GM21737 (cell line): ENCODE results near the gene RAB3A.
A peak's percentile ranks its signal among the peaks of the same experiment; 100 is the strongest.

Source experiments
- ATAC-seq: cut with Tn5 transposase; IDR thresholded peaks from one replicate; pipeline ENCODE4 v1.9.1; 2021; ENCODE audit warnings: mild to moderate bottlenecking, moderate library complexity; ENCODE audit not compliant: unreplicated experiment

The RAB3A gene

GRCh38 chr19:18203863-18204393 is at the start of gene RAB3A:
Gene RAB3A (minus strand): TSS chr19:18204042. CDS start chr19:18202740, 1,302 bp downstream.
- peak; percentile 82 for ATAC-seq

DNA sequence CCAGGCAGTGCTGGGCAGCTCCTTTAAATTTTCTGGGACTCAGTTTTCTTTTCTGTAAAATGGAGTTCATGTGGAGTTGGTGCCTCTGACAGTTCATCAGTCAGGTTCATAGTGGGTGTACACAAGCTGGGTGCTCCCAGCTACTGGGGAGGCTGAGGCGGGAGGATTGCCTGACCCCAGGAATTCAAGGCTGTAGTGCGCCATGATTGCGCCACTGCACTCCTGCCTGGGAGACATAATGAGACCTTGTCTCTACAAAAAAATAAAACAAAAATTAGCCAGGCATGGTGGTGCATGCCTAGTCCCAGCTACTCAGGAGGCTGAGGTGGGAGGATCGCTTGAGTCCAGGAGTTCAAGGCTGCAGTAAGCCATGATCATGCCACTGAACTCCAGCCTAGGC is 49.3 kb upstream of the RAB3A start:
- ATAC-seq = no peak

DNA sequence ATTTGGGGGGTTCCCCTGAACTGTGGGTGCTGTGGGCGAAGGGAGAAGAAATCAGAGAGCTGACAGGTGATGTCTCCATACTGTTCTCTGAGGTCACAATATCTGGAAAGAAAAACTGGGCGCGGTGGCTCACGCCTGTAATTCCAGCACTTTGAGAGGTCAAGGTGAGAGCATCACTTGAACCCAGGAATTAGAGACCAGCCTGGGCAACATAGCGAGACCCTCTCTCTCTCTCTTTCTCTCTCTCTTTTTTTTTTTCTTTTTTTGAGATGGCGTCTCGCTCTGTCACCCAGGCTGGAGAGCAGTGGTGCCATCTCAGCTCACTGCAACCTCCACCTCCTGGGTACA is 48.5 kb upstream of the RAB3A start:
- ATAC-seq = no peak

GRCh38 chr19:18251587-18252369 is 47.9 kb upstream of the RAB3A start:
- ATAC-seq = no peak

- ATAC-seq = no peak
Measured at GRCh38 chr19:18249834-18250233, 46.0 kb upstream of the RAB3A start.

DNA sequence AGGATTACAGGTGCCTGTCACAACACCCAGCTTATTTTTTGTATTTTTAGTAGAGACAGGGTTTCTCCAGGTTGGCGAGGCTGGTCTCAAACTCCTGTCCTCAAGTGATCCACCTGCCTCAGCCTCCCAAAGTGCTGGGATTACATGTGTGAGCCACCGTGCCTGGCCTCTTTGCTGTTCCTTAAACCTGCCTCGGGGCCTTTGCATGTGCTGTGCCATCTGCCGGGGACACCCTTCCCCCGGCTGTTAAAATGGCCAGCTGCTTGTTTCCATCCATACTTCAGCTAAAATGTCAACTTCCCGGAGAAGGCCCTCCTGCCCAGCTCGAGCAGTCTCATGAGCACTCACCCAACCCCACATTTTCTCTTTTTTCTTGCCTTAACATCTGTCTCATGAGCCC is 41.5 kb upstream of the RAB3A start:
- no peak for ATAC-seq

GRCh38 chr19:18239303-18239702 is 35.5 kb upstream of the RAB3A start:
- no peak for ATAC-seq

DNA sequence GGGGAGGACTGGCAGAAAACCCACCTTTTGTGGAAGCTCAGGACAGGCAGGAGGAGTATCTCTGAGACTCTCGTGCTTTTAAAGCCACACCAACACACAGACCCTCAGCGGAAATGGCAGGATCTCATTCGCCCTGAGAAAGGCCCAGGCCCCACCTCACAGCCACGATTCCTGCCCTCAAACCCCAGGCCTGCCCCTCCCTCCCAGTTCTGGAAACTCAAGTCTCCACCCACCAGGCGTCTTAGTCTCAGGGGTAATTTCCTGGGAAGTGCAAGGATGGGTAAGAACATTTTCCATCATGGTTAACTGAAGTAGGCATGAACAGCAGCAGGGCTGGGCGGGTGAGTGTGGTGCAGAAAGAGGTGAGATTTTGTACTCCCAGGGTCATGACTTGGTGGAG is 30.4 kb upstream of the RAB3A start:
- ATAC-seq = no peak

DNA sequence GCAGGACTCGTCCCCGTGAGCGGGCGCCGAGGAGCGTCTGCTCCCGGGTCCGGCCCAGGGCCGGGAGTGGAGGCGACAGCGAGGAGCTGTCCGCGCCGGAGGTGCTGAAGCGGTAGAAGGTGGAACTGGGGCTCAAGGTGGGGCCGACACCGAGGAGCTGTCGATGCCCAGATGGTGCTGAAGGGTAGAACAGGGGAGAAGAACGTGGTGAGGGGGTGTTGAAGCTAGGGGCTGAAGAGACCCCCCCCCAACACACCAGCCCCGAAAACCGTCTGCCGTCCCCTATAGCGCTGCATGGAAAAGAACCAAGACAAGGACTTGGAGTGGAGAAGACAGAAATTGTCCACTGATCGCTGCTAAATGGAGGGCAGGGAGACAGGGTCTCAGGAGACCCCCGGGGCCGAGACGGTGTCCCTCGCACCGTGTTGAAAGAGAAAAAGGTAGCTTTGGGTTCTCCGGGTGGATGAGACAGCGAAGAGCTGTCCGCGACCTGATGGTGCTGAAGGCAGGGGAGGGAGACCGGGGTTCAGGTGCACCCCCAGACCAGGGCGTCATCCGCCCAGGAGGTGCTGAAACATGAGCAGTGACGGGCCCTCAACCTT is 29.5 kb upstream of the RAB3A start:
- ATAC-seq = no peak

- ATAC-seq = no peak
Measured at GRCh38 chr19:18232540-18233223, 28.8 kb upstream of the RAB3A start.

DNA sequence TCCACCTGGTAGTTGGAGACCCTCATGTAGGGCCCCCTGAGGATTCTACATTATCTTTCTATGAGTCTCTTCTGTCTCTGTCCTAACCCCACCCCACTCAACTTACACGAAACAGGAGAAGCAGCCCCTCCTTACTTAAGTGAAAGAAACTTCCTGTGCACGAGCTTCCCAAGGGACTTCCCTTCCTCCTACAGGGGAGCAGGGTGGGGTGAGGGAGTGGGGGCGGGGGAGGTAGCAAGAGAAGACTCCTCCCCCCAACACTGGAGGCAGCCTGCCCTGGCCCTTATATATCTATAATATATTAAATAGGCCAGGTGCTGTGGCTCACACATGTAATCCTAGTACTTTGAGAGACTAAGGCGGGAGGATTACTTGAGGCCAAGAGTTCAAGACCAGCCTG is 27.9 kb upstream of the RAB3A start:
- no peak for ATAC-seq

GRCh38 chr19:18230941-18231734 is 27.3 kb upstream of the RAB3A start:
- ATAC-seq = no peak

- no peak for ATAC-seq
Measured at GRCh38 chr19:18229915-18230314, 26.1 kb upstream of the RAB3A start.

DNA sequence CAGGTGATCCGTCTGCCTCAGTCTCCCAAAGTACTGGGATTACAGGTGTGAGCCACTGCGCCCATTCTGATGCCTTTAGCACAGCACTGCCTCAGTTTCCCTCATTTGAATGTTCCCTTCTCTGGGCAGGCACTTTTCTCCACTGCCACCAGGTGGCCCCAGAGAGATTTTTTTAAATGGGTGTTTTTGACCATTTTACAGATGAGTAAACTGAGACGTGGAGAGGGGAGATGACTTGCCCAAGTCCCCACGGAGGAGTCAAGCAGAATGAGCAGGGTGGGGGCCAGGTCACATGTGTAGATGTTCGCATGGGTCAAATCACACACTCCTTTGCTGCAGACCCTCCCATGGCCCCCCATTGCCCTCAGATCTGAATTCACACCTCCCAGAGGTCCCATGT is 25.6 kb upstream of the RAB3A start:
- ATAC-seq = no peak

DNA sequence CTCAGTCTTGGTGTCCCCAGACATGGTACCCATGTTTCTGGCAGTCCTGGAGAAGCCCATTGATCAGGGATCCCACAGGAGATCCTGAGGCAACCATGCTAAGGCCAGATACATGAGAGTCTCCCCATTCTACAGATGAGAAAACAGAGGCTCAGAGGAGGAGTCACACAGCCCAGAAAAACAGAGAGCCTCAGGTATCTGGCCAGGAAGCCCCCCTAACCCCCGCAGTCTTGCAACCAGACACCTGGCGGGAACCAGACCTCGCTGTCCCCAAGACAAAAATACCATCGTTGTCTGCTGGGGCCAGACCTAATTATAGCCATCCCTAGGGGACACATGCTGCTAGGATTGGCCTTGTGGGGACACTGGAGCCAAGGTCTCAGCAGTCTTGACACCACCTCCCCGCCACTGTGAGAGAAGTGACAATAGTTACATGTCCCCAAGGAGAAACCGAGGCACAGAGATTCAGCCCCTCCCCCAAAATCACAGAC is 24.0 kb upstream of the RAB3A start:
- ATAC-seq = no peak

GRCh38 chr19:18226956-18227780 is 23.3 kb upstream of the RAB3A start:
- ATAC-seq = no peak

- ATAC-seq = no peak
Measured at GRCh38 chr19:18225702-18226468, 22.0 kb upstream of the RAB3A start, which contains the start of gene PDE4C. Gene PDE4C (minus strand): TSS chr19:18226438. CDS start chr19:18226415, 23 bp downstream.

- ATAC-seq = no peak
Measured at GRCh38 chr19:18225355-18225701, 21.5 kb upstream of the RAB3A start.
